Left lung (tissue), 14 donors: ENCODE results near the gene CPEB4. TPM values are rescaled to one million over a fixed set of nuclear protein-coding genes. Genes with fewer than 3 reads are reported as not detected.

Source experiments
- ATAC-seq: fragments of 200-7000 bp; cut with Tn5 transposase; one replicate; pipeline ENCODE4 v1.9.1; 2020; ENCODE audit warnings: moderate library complexity
- DNase-seq, 4 donors: peaks; one replicate each; pipeline ENCODE4 v3.0.0-alpha.2; 2013 to 2020
- H3K27ac ChIP-seq, 2 donors: fragments of 200-600 bp; sonication (generic) in 1 of 2; one replicate each; pipeline versions ENCODE4 v1.5.0 to v1.8.0; 2020 to 2021
- H3K27me3 ChIP-seq, 2 donors: fragments of 200-600 bp; sonication (generic) in 1 of 2; one replicate each; pipeline versions ENCODE4 v1.5.0 to v1.8.0; 2020 to 2021
- H3K36me3 ChIP-seq, 2 donors: fragments of 200-600 bp; sonication (generic) in 1 of 2; one replicate each; pipeline versions ENCODE4 v1.5.0 to v1.8.0; 2020 to 2021
- H3K4me1 ChIP-seq, 2 donors: fragments of 200-600 bp; one replicate each; pipeline ENCODE4 v1.8.0; 2021
- H3K4me3 ChIP-seq, 2 donors: fragments of 200-600 bp; sonication (generic) in 1 of 2; one replicate each; pipeline versions ENCODE4 v1.5.0 to v1.8.0; 2020 to 2021; ENCODE audit warnings: mild to moderate bottlenecking in 1 of 2
- H3K9me3 ChIP-seq, 2 donors: fragments of 200-600 bp; sonication (generic) in 1 of 2; one replicate each; pipeline versions ENCODE4 v1.5.0 to v1.8.0; 2020 to 2021
- CTCF ChIP-seq, 2 donors: fragments of 200-600 bp; sonication (generic) in 1 of 2; IDR thresholded peaks; one replicate each; pipeline versions ENCODE4 v1.5.0 to v1.8.0; 2021; ENCODE audit warnings: antibody characterized with exemption in 2 of 2
- intact Hi-C, 2 donors: fragments of 100-400 bp; cut with DNase I; formaldehyde crosslinking; loops; one replicate each; pipeline versions ENCODE4 v1.11.2 to v1.14.2; 2022
- long read RNA-seq, 12 donors: library from polyadenylated mRNA in 2 of 12; unstranded in 2 of 12; transcript quantifications; one replicate each; pipeline ENCODE4 v2.0.0 and lab custom pipeline, GENCODE V29; 2019 to 2026
- polyA plus RNA-seq, 6 donors: library from polyadenylated mRNA; unstranded; fragments of 120-200 nt; gene quantifications; one replicate each; pipeline ENCODE4 v1.2.1, GENCODE V29; 2013; ENCODE audit not compliant: insufficient read length in 6 of 6
- total RNA-seq, 2 donors: library from RNA; stranded (reverse); fragmentation: NEBNext Ultra II Directional; extraction: Animal tissue kit (Norgen Biotek cat#: 25700); gene quantifications; one replicate each; pipeline ENCODE4 v1.2.1, GENCODE V29; 2021
- donor health status: DM: no; HTN: yes; CAD: no.
- donor health status: DM: no; HTN: no; CAD: no.

The CPEB4 gene
- 10 to 100 TPM; 52.5 to 59.6 TPM for total RNA-seq
- polyA plus RNA-seq: 10 to 100 TPM; 16.3 to 18.8 (median 17.3) TPM
- long read RNA-seq, donor 1, partial matches to known transcripts: 39 of 41 reads
- long read RNA-seq, donor 1, other reads (novel, unspliced or antisense): 0 of 41 reads
- long read RNA-seq, donor 2, partial matches to known transcripts: 19 of 20 reads
- long read RNA-seq, donor 2, other reads (novel, unspliced or antisense): 0 of 20 reads
- long read RNA-seq, donor 3, partial matches to known transcripts: 0 of 2 reads
- long read RNA-seq, donor 3, other reads (novel, unspliced or antisense): 0 of 2 reads
- long read RNA-seq, donor 4, partial matches to known transcripts: 0 of 2 reads
- long read RNA-seq, donor 4, other reads (novel, unspliced or antisense): 1 of 2 reads
- long read RNA-seq, donor 5, partial matches to known transcripts: 0 of 3 reads
- long read RNA-seq, donor 5, other reads (novel, unspliced or antisense): 0 of 3 reads
- long read RNA-seq, donor 6, partial matches to known transcripts: 0 of 1 reads
- long read RNA-seq, donor 6, other reads (novel, unspliced or antisense): 0 of 1 reads
- long read RNA-seq, donor 7, partial matches to known transcripts: 9 of 9 reads
- long read RNA-seq, donor 7, other reads (novel, unspliced or antisense): 0 of 9 reads
- long read RNA-seq, donor 8, partial matches to known transcripts: 16 of 17 reads
- long read RNA-seq, donor 8, other reads (novel, unspliced or antisense): 0 of 17 reads
- long read RNA-seq, donor 9: 0 reads
- long read RNA-seq, donor 10, partial matches to known transcripts: 1 of 2 reads
- long read RNA-seq, donor 10, other reads (novel, unspliced or antisense): 1 of 2 reads
- long read RNA-seq, donor 11, full-length matches to known transcripts: 6 of 78 reads
- long read RNA-seq, donor 11, partial matches to known transcripts: 72 of 78 reads
- long read RNA-seq, donor 11, other reads (novel, unspliced or antisense): 0 of 78 reads
- long read RNA-seq, donor 12: 0 reads

GRCh38 chr5:173887610-173888472 is at the start of gene CPEB4:
Gene CPEB4 (plus strand): TSS chr5:173888349. CDS start chr5:173889734, 1,385 bp downstream.
- H3K4me3 ChIP-seq: peak within 1 kb of the TSS; percentile 54 to 83
- no peaks in the 10 kb centered on the region for H3K36me3 ChIP-seq

GRCh38 chr5:173839117-173839713 is 48.9 kb upstream of the CPEB4 start:
- Histone ChIP-seq H3K27me3 (no peaks in the 10 kb centered on the region), H3K9me3 (no peaks in the 10 kb centered on the region), H3K27ac (no peak overlapping the region), H3K4me1 (peaks cover 0 to 17% of the 10 kb centered on the region in 2 donors), H3K36me3 (no peaks in the 10 kb centered on the region), H3K4me3 (no peak overlapping the region)
- no peak for ATAC-seq
- no peak for DNase-seq
- intact Hi-C loops: no loop called here
- TF ChIP-seq CTCF (IDR thresholded peaks at IDR 0.05): no peak

More at GRCh38 chr5:173887610-173888472, at the start of gene CPEB4:
- intact Hi-C loops: no loop called here
- ATAC-seq: peak; percentile 94
- Histone ChIP-seq H3K27ac (peak within 1 kb of the TSS; percentile 92 to 97), H3K4me1 (peaks cover 6 to 65% of the 10 kb centered on the region in 2 donors), H3K27me3 (no peaks in the 10 kb centered on the region), H3K9me3 (peaks cover 0 to under 1% of the 10 kb centered on the region in 2 donors)
- TF ChIP-seq CTCF (IDR thresholded peaks at IDR 0.05): no peak
- DNase-seq: peak; percentile 97 to 100 (median 99)

- no peak for ATAC-seq
Observed at GRCh38 chr5:173840111-173840983, 47.8 kb upstream of the CPEB4 start.

More at GRCh38 chr5:173840111-173840983, 47.8 kb upstream of the CPEB4 start:
- no peaks in the 10 kb centered on the region for H3K9me3 ChIP-seq
- no peaks in the 10 kb centered on the region for H3K36me3 ChIP-seq
- TF ChIP-seq CTCF (IDR thresholded peaks at IDR 0.05): no peak
- H3K4me3 ChIP-seq: no peak overlapping the region
- no peak for DNase-seq
- intact Hi-C loops: no loop called here
- no peak overlapping the region for H3K27ac ChIP-seq
- peaks cover 0 to 5% of the 10 kb centered on the region in 2 donors for H3K4me1 ChIP-seq
- H3K27me3 ChIP-seq: no peaks in the 10 kb centered on the region
